NCI-H748 (cell line): ENCODE data around the gene EDEM1.
"Not testable (repeated sequence)": the region's sequence is repeated elsewhere in the genome, so short reads cannot be mapped to it uniquely, and the experiment has no call there.

Experiments
- DNase-seq: peaks from one replicate; lab custom pipeline; 2025; ENCODE audit not compliant: unreplicated experiment; lab: John Stamatoyannopoulos, UW

EDEM1 gene

DNA sequence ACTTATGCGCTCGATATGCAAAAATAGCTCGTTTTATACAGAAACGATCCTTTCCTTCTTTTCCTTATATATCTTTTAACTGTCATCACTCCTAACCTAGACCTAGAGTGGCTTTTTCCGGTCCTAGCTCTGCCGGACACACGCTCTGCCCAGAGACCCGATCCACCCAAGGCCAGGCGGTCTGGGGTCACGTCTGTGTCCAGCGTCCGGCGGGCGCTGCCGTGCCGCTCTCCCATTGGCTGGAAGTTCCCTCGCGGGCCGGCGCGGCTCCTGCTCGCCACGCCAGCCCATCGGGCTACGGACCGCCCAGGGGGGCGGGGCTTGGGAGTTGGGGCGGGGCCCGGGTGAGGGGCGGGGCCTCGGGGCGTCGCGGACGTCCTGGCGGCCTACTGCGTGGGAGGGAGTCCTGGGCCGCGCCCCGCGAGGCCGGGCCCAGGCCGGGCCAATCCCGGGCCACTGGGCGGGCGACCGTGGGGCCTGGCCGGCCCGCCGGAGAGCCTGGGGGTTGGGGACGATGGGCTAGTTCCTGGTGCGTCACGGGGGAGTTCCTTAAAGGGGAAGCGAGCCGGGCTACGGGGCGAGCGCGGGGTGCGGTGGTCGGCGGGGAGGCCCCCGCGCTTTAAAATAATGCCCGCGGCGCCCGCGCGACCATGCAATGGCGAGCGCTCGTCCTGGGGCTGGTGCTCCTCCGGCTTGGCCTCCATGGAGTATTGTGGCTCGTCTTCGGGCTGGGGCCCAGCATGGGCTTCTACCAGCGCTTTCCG is at the start of gene EDEM1:
TSS of gene EDEM1 (plus strand) at position 552 of the 764 bp plus-strand sequence. CDS start at position 651, 99 bp downstream.
- DNase-seq = peak; percentile 79

DNA sequence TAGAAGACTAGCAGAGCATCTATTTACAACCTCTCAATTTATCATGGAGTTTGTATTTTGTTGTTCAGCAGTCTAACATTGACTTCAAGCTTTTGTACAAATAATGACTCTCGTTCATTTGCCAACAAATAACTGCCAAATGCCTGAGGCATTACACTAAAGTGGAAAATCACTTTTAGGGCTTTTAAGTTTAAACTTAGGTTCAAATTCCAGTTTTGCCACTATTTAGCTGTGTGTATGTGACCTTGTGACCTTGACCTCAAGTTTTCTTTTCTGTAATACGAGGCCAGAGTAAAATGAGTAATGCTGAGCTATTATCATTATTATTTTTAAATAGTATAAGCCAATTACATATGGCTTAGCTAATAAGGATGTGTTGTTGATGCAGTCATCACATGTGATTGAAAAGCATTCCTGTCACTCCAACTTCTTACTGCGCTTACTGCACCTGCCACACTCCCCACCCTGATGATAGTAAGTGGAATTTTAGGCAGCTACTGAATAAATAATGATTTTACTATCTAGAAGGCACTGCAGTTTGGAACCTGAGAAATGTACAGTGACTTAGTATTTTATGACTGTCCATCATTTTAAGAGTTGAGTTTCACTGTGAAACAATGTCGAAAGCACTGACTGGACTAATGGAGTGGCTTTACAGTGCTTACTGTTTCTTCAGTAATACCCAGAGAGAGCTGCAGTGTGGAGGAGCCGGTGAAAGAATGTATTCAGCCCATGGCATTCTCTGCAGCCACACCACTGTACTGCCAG is 49.1 kb upstream of the EDEM1 start:
- DNase-seq = no peak

DNA sequence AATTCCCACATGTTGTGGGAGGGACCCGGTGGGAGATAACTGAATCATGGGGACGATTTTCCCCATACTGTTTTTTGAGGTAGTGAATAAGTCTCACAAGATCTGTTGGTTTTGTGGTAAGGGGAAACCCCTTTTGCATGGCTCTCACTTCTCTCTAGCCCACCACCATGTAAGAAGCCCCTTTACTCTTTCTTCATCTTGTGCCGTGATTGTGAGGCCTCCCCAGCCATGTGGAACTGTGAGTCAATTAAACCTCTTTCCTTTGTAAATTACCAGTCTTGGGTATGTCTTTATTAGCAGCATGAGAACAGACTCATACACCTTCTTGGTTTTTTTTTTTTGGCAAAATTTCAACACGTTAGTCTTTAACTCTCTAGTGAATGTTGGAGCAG is 47.3 kb upstream of the EDEM1 start:
- no peak for DNase-seq

DNA sequence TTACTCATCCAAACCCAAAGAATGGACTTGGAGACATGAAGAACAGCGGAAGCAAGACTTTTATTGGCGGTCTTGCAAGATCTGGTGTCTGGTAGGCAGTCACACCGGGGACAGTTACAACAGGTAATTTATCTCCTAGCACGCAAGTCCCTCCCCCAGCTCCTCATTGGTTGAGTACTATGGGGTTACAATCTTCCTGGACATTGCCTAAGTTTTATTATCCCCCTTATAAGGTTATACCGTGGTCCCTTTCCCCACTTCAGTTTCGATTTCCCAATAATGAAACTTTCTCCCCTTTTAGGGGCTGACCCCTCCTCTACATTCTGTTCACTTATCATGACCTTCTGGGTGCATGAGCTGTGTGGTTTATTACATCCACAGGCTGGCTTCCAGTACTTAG is 46.7 kb upstream of the EDEM1 start:
- DNase-seq = no peak

DNA sequence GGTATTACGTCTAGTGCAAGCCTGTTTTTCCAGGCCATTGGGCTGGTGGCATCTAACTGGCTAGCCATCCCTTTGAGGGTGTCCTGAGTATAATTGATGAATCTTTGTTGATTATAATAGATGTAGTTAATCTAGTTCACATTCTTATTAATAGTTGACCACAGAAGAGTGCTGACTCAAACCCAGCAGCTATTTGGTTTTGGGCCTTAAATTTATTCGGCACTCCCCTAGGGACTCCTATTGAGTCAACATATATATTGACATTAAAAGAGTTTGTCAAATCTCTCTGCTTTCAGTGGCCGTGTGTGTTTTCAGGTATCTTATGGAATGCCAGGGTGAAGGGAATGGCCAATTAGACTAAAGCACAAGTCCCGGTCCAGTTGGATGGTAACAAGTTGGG is 45.7 kb upstream of the EDEM1 start:
- DNase-seq = no peak

DNA sequence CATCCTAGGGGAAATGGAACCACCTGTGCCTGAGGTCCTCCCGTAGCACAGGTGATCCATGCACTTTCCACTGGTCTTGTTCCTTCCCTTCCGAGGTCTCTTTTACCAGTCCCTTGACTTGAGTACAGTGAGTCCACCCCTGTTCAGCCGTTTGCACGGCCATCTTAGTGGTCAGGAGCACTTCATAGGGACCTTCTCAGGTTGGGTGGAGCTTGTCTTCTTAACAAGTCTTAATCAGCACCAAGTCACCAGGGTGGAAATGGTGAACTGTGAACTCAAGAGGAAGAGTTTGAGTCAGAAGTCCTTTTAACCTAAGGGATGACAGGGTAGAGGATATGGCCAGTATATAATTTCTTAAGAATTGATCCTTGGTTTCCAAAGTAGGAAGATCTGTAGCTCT is 44.0 kb upstream of the EDEM1 start:
- DNase-seq = no peak

DNA sequence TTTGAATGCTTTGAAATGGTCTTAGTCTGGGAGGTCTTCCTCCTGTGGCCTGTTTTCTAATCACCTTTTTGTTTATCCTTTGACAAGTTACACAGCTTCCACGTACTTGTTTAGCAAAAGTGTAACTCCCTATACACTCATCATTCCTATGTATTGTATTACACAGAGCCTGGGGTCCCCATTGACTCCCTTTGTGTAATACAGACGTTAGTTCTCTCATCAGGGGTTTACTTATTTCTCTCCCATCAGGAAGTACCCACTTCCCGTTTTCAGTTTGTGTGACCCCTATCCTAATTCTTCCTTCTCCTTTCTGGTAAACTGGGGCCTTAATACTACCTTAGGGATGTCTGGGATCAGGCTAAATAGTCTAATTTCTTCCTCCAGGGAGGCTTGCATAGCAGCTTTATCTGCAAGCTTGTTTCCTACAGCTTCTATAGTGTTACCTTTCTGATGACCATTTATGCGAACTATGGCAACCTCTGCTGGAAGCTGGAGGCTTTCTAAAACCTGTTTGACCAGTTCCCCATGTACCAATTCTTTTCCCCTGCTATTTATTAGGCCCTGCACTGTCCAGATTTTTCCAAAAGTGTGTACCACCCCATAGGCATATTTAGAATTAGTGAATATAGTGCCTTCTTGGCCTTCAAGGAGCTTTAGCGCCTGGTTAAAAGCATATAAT is 43.1 kb upstream of the EDEM1 start:
- peak; percentile 40 for DNase-seq

DNA sequence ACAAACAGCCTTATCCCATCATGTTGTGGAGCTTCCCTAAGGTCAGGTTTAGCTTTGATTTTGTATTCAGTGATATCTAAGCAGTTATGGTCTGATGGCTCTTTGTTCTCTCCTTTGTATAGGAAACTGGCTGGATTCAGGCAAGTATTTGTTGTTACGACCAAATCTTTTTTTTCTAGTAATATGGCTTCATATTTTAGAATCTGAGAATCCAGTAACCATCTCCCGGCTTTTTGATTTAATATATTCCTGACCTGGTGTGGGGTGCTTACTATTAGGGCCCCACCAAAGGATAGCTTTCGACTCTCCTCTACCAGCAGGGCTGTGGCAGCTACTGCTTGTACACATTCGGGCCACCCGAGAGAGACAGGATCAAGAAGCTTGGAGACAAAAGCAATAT is 42.4 kb upstream of the EDEM1 start:
- DNase-seq = no peak

DNA sequence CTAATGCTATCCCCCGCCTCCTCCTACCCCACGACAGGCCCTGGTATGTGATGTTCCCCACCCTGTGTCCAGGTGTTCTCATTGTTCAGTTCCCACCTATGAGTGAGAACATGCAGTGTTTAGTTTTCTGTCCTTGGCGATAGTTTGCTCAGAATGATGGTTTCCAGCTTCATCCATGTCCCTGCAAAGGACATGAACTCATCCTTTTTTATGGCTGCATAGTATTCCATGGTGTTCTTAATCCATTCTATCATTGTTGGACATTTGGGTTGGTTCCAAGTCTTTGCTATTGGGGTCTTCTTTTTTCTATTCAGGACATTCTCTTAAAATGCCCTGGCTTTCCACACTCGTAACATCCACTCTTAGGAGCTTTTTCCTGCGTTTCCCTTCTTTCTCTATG is 40.4 kb upstream of the EDEM1 start:
- not testable (repeated sequence) for DNase-seq

DNA sequence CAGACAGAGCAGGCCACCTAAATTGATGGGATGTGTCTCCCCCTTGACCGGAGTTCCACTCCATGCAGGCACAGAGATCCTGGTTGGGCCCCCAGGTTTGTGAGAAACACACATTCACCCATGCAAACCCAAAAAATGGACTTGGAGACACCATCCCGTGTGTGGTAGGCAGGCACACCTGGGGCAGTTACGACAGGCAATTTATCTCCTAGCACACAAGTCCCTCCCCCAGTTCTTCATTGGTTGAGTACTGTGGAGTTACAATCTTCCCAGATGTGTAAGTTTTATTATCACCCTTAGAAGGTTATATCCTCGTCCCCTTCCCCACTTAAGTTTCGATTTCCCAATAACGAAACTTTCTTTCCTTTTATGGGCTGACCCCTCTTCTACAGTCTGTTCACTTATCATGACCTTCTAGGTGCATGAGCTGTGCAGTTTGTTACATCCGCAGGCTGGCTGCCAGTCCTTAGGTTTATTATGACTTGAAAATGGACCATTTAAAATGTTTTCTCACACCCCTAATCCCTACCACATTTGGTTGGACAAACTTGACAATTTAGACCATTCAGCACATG is 38.1 kb upstream of the EDEM1 start:
- no peak for DNase-seq

DNA sequence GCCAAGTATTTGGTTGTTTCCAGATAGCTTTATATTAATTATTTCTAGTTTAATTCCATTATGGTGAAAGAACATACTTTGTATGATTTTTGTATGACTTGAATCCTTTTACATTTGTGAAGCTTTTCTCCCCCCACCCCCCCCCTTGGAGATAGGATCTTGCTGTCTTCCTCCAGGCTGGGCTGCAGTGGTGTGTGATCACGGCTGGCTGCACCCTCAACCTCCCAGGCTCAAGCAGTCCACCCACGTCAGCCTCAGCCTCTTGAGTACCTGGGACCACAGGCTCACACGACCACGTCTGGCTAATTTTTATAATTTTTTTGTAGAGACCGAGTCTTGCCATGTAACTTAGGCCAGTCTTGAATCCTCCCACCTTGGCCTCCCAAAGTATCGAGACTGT is 35.9 kb upstream of the EDEM1 start:
- no peak for DNase-seq

DNA sequence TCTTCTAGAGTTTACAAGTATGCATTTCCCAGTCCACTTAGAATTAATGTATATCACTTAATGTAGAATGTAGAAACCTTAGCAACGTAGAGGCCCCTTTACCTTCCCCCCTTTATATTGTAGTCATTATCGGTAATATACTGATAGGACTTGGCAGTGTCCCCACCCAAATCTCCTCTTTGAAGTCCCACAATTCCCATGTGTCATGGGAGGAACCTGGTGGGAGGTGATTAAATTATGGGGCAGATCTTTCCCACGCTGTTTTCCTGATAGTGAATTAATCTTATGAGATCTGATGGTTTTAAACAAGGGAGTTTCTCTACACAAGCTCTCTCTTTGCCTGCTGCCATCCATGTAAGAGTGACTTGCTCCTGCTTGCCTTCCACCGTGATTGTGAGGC is 34.4 kb upstream of the EDEM1 start:
- DNase-seq = no peak

DNA sequence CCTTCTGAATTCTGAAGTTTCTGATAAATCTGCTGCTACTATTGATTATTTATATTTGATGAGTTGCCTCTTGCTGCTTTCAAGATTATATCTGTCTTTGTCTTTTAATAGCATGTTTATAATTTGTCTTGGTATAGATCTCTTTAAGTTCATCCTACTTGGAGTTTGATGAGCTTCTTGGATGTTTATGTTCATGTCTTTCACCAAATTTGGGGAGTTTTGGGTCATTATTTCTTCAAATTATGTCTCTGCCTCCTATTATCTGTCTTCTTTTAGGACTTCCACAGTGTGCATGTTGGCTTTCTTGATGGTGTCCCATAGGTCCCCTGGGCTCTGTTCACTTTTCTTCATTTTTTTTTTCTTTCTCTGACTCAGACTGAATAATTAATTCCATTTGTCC is 32.3 kb upstream of the EDEM1 start:
- no peak for DNase-seq

DNA sequence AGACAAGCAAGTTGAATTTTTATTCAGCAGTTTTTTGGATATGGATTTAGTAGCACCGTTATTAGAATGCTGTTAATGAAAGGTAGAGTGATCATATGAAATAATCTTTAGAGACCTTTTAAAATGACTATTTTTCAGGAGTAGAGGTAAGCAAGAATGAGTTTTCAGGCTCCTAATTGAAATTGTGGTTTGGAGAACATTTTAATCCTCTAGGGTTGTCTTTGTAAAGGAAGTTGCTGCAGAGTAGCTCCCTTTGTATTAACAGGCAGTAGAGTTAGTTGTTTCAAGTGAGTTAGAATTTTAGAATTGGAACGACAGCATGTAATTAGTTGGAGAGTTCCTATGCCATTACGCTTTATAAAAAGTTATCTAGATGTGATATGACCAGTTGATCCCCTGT is 27.2 kb upstream of the EDEM1 start:
- DNase-seq = no peak

DNA sequence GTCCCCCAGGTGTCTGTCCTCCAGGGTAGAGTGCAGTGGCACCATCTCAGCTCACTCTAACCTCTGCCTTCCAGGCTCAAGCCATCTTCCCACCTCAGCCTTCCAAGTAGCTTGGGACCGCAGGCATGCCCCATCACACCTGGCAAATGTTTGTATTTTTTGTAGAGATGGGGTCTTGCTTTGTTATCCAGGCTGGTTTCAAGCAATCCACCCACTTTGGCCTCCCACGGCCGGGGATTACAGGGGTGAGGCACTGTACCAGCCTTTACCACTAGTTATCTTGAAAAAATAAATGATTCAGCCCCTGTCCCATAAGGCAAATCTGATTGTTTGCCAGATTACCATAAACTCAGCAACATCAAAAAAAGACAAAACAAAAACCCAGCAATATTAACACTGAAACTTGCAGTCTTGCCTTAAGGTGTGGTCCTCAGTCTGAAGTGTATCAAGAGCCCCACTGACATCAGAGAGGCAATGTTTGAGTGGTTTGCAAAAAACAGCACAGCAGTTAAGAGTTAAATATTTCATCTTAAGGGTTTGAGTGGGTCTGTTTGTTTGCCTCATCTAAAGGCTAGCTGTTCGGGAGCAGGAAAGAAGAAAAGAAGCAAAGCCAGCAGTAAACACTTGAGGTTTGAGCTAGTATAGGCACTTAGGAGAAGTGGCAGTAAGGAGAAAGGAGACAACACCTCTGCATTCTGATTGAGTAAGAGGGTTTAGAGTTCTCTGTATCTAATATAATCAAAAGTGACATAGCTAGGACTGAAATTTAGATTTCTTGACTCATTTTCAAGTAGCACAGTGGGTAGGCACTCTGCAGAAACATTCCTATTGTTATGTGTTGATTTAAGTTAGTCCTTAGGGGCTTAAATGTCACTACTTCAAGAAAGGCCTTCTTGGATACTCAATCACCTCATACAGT is 26.3 kb upstream of the EDEM1 start:
- no peak for DNase-seq

DNA sequence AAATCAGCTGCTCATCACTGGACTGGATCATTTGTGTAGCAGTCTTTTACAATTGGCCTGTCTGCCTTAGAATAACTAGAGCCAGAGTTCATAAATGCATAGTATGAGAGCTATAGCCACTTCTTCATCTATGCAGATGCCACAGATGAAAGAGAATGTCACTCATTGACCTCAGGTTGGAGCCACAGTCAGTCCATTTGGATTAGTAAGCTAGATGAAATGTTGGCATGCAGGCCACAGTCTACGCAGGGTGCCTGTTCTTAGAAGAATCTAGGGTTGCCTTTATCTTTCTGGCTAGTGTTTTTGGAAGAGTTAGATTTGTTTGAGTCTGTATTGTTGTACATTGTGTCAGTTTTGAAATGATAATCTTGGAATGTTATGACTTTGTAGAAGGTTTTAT is 25.4 kb upstream of the EDEM1 start:
- no peak for DNase-seq

DNA sequence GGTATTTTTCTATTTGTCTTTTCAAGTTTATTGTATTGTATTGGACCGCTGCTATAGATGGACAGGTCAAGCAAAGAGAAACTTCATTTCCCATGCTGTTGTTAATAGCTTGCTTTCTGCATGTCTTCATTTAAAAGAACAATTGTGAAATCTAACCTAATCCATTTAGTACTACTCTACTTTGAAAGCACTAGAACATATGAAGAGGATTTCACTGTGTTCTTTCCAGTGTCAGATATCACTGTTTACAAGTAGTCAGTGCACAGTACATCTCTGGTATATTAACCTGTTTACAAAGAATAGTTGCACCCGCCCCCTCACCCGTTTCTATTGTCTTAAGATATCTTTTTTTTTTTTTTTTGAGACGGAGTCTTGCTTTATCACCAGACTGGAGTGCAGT is 21.8 kb upstream of the EDEM1 start:
- DNase-seq = no peak

DNA sequence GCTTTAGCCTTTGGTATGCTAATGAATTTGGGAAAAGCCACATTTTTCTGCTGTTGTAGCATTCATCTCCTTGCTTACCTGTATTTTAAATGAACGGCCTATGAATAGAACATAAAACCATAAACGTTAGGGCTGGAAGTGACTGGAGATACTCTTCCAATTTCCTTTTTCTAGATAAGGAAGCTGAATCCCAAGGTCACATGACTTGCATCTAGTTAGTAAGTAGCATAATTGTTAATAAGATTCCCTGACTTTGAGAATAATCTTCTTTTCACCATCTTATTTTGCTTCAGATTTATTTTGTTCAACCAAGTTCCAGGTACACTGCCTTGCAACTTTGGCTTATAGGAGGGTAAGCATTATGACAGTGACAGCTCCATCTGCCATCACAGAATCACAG is 20.7 kb upstream of the EDEM1 start:
- no peak for DNase-seq

DNA sequence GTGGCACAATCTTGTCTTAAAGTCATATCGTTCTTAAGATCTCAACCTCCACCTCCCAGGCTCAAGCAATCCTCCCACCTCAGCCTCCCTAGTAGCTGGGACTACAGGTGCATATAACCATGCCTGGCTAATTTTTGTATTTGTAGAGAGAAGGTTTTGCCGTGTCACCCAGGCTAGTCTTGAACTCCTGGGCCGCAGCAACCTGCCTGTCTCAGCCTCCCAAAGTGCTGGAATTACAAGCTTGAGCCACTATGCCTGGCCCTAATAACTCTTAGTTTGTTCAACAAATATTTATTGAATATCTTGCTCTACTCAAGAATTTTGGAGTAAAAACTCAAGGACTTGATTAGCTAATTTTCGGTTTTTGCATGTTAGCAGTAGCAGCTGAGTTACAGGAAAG is 19.4 kb upstream of the EDEM1 start:
- DNase-seq = no peak

DNA sequence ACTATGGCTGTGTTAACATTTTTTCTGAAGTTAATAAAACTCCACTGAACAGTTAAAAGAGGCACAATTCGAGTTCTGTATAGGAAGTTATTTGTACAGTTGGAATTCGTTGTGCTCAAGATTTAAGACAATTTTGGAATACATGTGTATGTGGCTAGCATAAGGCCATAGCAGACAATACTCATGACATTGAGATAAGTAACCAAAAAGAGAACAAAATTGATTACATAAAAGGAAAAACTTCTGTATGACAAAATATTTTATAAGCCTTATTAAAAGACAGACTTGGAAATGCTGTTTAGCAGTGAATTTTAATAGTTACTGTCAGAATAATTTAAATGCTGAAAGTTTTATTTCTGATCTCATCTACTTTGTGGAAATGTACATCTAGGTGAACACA is 17.7 kb upstream of the EDEM1 start:
- no peak for DNase-seq

DNA sequence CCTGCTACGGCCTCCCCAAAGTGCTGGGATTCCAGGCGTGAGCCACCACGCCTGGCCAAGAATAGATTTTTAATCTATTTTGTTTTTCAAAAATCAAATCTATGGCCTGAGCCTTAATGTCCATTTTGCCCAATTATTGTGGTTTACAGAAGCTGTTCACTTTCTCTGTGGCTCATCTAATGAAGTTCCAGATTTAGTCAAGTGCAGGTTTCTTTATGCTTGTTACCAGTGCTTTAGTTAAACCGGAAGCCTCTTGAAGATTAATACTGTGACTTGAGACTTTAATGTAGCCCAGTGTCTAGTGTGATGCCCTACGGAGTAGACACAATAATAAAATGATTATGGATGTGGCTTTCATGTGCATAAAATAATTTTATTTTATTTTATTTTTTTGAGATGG is 16.5 kb upstream of the EDEM1 start:
- no peak for DNase-seq
